GM23338 (cell line): Measurements from ENCODE around the gene TTC23. TPM values are rescaled to one million over a fixed set of nuclear protein-coding genes. Genes with fewer than 3 reads are reported as not detected.
"Not testable (repeated sequence)": the region's sequence is repeated elsewhere in the genome, so short reads cannot be mapped to it uniquely, and the experiment has no call there.

ENCODE experiments used
- ATAC-seq: fragments of 200-7000 bp; cut with Tn5 transposase; 3 replicates; pipeline ENCODE4 v1.9.1; 2020
- DNase-seq: peaks from one replicate; pipeline ENCODE4 v3.0.0-alpha.2; 2015; ENCODE audit warnings: low spot score
- H2AFZ ChIP-seq: fragments of 200-600 bp; sonication (generic); 2 replicates; pipeline ENCODE4 v1.8.0; 2016; ENCODE audit warnings: antibody characterized with exemption, mild to moderate bottlenecking, moderate library complexity
- H3F3A ChIP-seq: fragments of 200-600 bp; sonication (generic); replicated peaks from 2 replicates; pipeline ENCODE4 v1.8.0; 2017; ENCODE audit warnings: antibody characterized with exemption, mixed run types, low read depth
- H3K27ac ChIP-seq: fragments of 200-600 bp; sonication (generic); 2 replicates; pipeline ENCODE4 v1.6.1; 2016; ENCODE audit warnings: low read depth
- H3K27me3 ChIP-seq: fragments of 200-600 bp; sonication (generic); 2 replicates; pipeline ENCODE4 v1.8.0; 2016; ENCODE audit warnings: mild to moderate bottlenecking, mixed run types, moderate library complexity; ENCODE audit not compliant: insufficient read depth
- H3K36me3 ChIP-seq: fragments of 200-600 bp; sonication (generic); 2 replicates; pipeline ENCODE4 v1.8.0; 2016; ENCODE audit warnings: mild to moderate bottlenecking; ENCODE audit not compliant: insufficient read depth
- H3K4me1 ChIP-seq: fragments of 200-600 bp; sonication (generic); 2 replicates; pipeline ENCODE4 v1.8.0; 2016; ENCODE audit warnings: mild to moderate bottlenecking, moderate library complexity; ENCODE audit not compliant: insufficient read depth
- H3K4me2 ChIP-seq: fragments of 200-600 bp; sonication (generic); 2 replicates; pipeline ENCODE4 v1.7.1; 2017; ENCODE audit warnings: mixed run types
- H3K4me3 ChIP-seq: fragments of 200-600 bp; sonication (generic); 2 replicates; pipeline ENCODE4 v1.6.1; 2016; ENCODE audit warnings: mixed run types
- H3K79me2 ChIP-seq: fragments of 200-600 bp; sonication (generic); replicated peaks from 2 replicates; pipeline ENCODE4 v1.8.0; 2017; ENCODE audit warnings: mild to moderate bottlenecking; ENCODE audit not compliant: insufficient read depth
- H3K9me2 ChIP-seq: fragments of 200-600 bp; sonication (generic); 2 replicates; pipeline ENCODE4 v1.8.0; 2017; ENCODE audit not compliant: insufficient read depth
- H4K20me1 ChIP-seq: fragments of 200-600 bp; sonication (generic); replicated peaks from 2 replicates; pipeline ENCODE4 v1.8.0; 2017; ENCODE audit warnings: mild to moderate bottlenecking; ENCODE audit not compliant: insufficient read depth
- H3K27ac Mint-ChIP-seq: 2 replicates; pipeline ENCODE4 v1.8.0; 2020; ENCODE audit warnings: inconsistent platforms, mild to moderate bottlenecking, moderate library complexity, mixed read lengths
- H3K27me3 Mint-ChIP-seq: 3 replicates; pipeline ENCODE4 v1.8.0; 2022; ENCODE audit warnings: low read depth, mild to moderate bottlenecking, moderate library complexity, mixed read lengths, inconsistent platforms; ENCODE audit not compliant: insufficient read depth, poor library complexity
- H3K36me3 Mint-ChIP-seq: 3 replicates; pipeline ENCODE4 v1.8.0; 2021; ENCODE audit warnings: low read depth, mild to moderate bottlenecking, inconsistent platforms, moderate library complexity, mixed read lengths
- H3K4me1 Mint-ChIP-seq: 3 replicates; pipeline ENCODE4 v1.8.0; 2020; ENCODE audit warnings: mild to moderate bottlenecking, inconsistent platforms, mixed read lengths
- H3K4me3 Mint-ChIP-seq: 3 replicates; pipeline ENCODE4 v1.8.0; 2021; ENCODE audit warnings: moderate library complexity, mild to moderate bottlenecking, inconsistent platforms, mixed read lengths
- H3K9me3 Mint-ChIP-seq: 3 replicates; pipeline ENCODE4 v1.8.0; 2020; ENCODE audit warnings: moderate library complexity, mild to moderate bottlenecking, inconsistent platforms, mixed read lengths
- polyA plus RNA-seq: library from polyadenylated mRNA; unstranded; fragments of >200 nt; fragmentation: Nextera tagmentation; extraction: Ambion mirVana; gene quantifications from 2 replicates; pipeline ENCODE4 v1.2.1, GENCODE V29; 2016
- total RNA-seq: library from RNA; depleted of rRNA; stranded (reverse); fragments of >200 nt; shearing (Covaris generic); gene quantifications from 2 replicates; pipeline ENCODE4 v1.2.3, GENCODE V29; 2014
- TF ChIP-seq, protein P1 (sequence below), 2 experiments: fragments of 200-600 bp in 1 of 2; sonication (generic) in 1 of 2; conservative IDR thresholded peaks; 2 replicates each; pipeline versions ENCODE4 v1.5.1 to v1.6.1; 2016 to 2017; ENCODE audit warnings: antibody characterized with exemption in 2 of 2, low read depth in 2 of 2, mild to moderate bottlenecking in 2 of 2, moderate library complexity in 1 of 2
- TF ChIP-seq, protein P2 (sequence below): fragments of 250-450 bp; sonication (Bioruptor Pico); IDR thresholded peaks from 2 replicates; pipeline ENCODE4 v1.5.0; 2020; ENCODE audit warnings: mild to moderate bottlenecking, moderate library complexity

TTC23 gene
- total and polyA plus RNA-seq, 2 experiments from 2014 or later = 6.3 to 25.2 TPM

DNA sequence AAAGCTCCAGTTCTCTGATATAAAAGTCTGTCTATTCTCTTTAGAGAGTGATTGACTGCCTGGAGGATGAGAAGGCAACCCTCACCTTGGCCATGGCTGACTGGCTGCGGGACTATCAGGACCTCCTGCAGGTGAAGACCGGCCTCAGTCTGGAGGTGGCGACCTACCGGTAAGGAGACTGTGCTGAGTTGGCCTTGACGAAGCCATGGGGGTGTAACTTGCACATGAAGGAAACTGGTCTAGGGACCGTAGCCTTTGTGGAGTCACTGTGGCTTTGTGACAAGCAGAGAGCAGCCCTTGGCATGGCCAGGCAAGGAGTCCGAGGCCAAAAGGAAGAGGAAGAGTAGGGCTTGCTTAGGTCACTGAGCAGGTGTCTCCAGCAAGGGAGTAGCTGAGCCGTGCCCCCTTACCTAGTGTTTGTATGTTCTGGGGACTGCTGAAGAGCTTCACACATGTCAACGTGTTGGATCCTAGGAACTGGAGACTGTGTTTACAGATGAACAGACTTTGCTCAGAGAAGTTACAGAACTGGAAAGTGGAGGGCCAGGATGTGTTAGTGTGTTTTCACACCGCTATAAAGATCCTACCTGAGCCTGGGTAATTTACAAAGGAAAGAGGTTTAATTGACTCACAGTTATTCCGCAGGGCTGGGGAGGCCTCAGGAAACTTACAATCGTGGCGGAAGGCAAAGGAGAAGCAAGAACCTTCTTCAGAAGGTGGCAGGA lies 135.7 kb downstream of the TTC23 start:
- Histone ChIP-seq H3K4me1 (no peaks in the 10 kb centered on the region), H3K27me3 (no peaks in the 10 kb centered on the region), H2AFZ (no peak overlapping the region), H3K27ac (no peak overlapping the region), H4K20me1 (no peaks in the 10 kb centered on the region), H3K4me3 (no peak overlapping the region), H3K79me2 (no peaks in the 10 kb centered on the region), H3K9me2 (no peaks in the 10 kb centered on the region), H3K4me2 (no peak overlapping the region), H3F3A (no peaks in the 10 kb centered on the region), H3K36me3 (no peaks in the 10 kb centered on the region)
- no peak overlapping the region for H3K27ac Mint-ChIP-seq
- H3K4me1 Mint-ChIP-seq = no peaks in the 10 kb centered on the region
- peaks cover 3% of the 10 kb centered on the region for H3K27me3 Mint-ChIP-seq
- ATAC-seq = peak; percentile 46; the same call in 2 of the 3 replicates
- no peaks in the 10 kb centered on the region; the same call in 2 of the 3 replicates for H3K9me3 Mint-ChIP-seq
- H3K4me3 Mint-ChIP-seq = no peak overlapping the region
- TF ChIP-seq, protein P1, sequence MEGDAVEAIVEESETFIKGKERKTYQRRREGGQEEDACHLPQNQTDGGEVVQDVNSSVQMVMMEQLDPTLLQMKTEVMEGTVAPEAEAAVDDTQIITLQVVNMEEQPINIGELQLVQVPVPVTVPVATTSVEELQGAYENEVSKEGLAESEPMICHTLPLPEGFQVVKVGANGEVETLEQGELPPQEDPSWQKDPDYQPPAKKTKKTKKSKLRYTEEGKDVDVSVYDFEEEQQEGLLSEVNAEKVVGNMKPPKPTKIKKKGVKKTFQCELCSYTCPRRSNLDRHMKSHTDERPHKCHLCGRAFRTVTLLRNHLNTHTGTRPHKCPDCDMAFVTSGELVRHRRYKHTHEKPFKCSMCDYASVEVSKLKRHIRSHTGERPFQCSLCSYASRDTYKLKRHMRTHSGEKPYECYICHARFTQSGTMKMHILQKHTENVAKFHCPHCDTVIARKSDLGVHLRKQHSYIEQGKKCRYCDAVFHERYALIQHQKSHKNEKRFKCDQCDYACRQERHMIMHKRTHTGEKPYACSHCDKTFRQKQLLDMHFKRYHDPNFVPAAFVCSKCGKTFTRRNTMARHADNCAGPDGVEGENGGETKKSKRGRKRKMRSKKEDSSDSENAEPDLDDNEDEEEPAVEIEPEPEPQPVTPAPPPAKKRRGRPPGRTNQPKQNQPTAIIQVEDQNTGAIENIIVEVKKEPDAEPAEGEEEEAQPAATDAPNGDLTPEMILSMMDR (conservative IDR thresholded peaks at IDR 0.05; ENCODE audit: low read depth in 2 of 2) = peak in 1 of 2 experiments; percentile 9; a peak in 1 of 4 replicates
- TF ChIP-seq, protein P2, sequence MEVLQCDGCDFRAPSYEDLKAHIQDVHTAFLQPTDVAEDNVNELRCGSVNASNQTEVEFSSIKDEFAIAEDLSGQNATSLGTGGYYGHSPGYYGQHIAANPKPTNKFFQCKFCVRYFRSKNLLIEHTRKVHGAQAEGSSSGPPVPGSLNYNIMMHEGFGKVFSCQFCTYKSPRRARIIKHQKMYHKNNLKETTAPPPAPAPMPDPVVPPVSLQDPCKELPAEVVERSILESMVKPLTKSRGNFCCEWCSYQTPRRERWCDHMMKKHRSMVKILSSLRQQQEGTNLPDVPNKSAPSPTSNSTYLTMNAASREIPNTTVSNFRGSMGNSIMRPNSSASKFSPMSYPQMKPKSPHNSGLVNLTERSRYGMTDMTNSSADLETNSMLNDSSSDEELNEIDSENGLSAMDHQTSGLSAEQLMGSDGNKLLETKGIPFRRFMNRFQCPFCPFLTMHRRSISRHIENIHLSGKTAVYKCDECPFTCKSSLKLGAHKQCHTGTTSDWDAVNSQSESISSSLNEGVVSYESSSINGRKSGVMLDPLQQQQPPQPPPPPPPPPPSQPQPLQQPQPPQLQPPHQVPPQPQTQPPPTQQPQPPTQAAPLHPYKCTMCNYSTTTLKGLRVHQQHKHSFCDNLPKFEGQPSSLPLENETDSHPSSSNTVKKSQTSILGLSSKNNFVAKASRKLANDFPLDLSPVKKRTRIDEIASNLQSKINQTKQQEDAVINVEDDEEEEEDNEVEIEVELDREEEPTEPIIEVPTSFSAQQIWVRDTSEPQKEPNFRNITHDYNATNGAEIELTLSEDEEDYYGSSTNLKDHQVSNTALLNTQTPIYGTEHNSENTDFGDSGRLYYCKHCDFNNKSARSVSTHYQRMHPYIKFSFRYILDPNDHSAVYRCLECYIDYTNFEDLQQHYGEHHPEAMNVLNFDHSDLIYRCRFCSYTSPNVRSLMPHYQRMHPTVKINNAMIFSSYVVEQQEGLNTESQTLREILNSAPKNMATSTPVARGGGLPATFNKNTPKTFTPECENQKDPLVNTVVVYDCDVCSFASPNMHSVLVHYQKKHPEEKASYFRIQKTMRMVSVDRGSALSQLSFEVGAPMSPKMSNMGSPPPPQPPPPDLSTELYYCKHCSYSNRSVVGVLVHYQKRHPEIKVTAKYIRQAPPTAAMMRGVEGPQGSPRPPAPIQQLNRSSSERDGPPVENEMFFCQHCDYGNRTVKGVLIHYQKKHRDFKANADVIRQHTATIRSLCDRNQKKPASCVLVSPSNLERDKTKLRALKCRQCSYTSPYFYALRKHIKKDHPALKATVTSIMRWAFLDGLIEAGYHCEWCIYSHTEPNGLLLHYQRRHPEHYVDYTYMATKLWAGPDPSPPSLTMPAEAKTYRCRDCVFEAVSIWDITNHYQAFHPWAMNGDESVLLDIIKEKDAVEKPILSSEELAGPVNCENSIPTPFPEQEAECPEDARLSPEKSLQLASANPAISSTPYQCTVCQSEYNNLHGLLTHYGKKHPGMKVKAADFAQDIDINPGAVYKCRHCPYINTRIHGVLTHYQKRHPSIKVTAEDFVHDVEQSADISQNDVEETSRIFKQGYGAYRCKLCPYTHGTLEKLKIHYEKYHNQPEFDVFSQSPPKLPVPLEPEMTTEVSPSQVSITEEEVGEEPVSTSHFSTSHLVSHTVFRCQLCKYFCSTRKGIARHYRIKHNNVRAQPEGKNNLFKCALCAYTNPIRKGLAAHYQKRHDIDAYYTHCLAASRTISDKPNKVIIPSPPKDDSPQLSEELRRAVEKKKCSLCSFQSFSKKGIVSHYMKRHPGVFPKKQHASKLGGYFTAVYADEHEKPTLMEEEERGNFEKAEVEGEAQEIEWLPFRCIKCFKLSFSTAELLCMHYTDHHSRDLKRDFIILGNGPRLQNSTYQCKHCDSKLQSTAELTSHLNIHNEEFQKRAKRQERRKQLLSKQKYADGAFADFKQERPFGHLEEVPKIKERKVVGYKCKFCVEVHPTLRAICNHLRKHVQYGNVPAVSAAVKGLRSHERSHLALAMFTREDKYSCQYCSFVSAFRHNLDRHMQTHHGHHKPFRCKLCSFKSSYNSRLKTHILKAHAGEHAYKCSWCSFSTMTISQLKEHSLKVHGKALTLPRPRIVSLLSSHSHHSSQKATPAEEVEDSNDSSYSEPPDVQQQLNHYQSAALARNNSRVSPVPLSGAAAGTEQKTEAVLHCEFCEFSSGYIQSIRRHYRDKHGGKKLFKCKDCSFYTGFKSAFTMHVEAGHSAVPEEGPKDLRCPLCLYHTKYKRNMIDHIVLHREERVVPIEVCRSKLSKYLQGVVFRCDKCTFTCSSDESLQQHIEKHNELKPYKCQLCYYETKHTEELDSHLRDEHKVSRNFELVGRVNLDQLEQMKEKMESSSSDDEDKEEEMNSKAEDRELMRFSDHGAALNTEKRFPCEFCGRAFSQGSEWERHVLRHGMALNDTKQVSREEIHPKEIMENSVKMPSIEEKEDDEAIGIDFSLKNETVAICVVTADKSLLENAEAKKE (CRISPR knock-in tag) = no peak
- DNase-seq = no peak
- peaks cover 2% of the 10 kb centered on the region; the same call in 1 of the 3 replicates for H3K36me3 Mint-ChIP-seq

DNA sequence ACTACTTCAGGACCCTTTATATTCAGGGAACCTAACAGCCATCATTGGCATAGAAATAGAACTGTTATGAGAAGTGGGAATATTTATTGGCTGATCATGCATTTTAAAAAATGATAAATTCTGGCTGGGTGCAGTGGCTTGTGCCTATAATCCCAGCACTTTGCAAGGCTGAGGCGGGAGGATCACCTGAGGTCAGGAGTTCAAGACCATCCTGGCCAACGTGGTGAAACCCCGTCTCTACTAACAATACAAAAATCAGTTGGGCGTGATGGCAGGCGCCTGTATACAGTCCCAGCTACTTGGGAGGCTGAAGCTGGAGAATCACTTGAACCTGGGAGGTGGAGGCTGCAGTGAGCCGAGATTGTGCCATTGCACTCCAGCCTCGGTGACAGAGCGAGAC lies 137.7 kb downstream of the TTC23 start:
- H3K79me2 ChIP-seq, H4K20me1 ChIP-seq, H2AFZ ChIP-seq, H3K27ac Mint-ChIP-seq, H3K9me3 Mint-ChIP-seq, H3K36me3 ChIP-seq, H3K27ac ChIP-seq, H3K4me1 Mint-ChIP-seq, H3K4me3 Mint-ChIP-seq, H3K4me3 ChIP-seq, H3K4me1 ChIP-seq, H3F3A ChIP-seq, H3K4me2 ChIP-seq, H3K9me2 ChIP-seq, ATAC-seq, H3K36me3 Mint-ChIP-seq, DNase-seq: not testable (repeated sequence)
- H3K27me3 Mint-ChIP-seq = peaks cover 20% of the 10 kb centered on the region
- H3K27me3 ChIP-seq = peaks cover 19% of the 10 kb centered on the region
